Airway epithelial cell (primary cell): ENCODE measurements around the gene FSHB. TPM values are rescaled to one million over a fixed set of nuclear protein-coding genes. Genes with fewer than 3 reads are reported as not detected.

Source experiments
- total RNA-seq: library from RNA; depleted of rRNA; stranded (reverse); fragments of >200 nt; gene quantifications from 2 replicates; pipeline ENCODE4 v1.2.3, GENCODE V29; 2015

The FSHB gene
- total RNA-seq: not detected in 2 replicates

DNA sequence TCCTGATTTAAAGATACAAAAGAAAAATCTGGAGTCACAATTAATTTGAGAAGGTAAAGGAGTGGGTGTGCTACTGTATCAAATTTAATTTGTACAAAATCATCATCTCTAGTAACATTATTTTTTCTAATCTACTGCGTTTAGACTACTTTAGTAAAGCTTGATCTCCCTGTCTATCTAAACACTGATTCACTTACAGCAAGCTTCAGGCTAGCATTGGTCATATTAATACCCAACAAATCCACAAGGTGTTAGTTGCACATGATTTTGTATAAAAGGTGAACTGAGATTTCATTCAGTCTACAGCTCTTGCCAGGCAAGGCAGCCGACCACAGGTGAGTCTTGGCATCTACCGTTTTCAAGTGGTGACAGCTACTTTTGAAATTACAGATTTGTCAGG is at the start of gene FSHB:
Gene FSHB, plus strand, starts transcription at position 301 of the 400 bp plus-strand sequence. CDS start 889 bp downstream, outside the sequence.

Other genes with a start within 250 kb of the FSHB start
- not detected in 2 replicates for gene KCNA4, start 214.0 kb upstream of the FSHB start, total RNA-seq
- gene ARL14EP, start 92.1 kb downstream of the FSHB start, total RNA-seq: 7.9 and 13.4 TPM in 2 replicates